C4-2B (cell line): ENCODE results near the gene EIF1.

ENCODE experiments used
- CTCF ChIP-seq: fragments of 450-650 bp; conservative IDR thresholded peaks from 2 replicates; pipeline ENCODE4 v1.5.1; 2017; ENCODE audit warnings: mild to moderate bottlenecking
- ZFX ChIP-seq: fragments of 450-650 bp; IDR thresholded peaks from 2 replicates; pipeline ENCODE4 v1.6.1; 2017

GRCh38 chr17:41735744-41736143 is 47.1 kb downstream of the EIF1 start:
- TF ChIP-seq CTCF (no peak), ZFX (no peak)
